ENCODE measurements around the gene ATP9A.

GRCh38 chr20:51790256-51790655 is 22.1 kb upstream of the ATP9A start:
- TF ChIP-seq ATF2 (tag by site-specific recombination; IDR thresholded peaks at IDR 0.05; ENCODE audit: low read depth) = peak; percentile 61
- TF ChIP-seq HIC1 (tag by site-specific recombination; IDR thresholded peaks at IDR 0.05) = no peak
- no peak for TF ChIP-seq ZBTB44 (tag by site-specific recombination; IDR thresholded peaks at IDR 0.05)
- TF ChIP-seq ZFP69B (tag by site-specific recombination; IDR thresholded peaks at IDR 0.05) = no peak
- no peak for TF ChIP-seq ZBTB11 (tag by site-specific recombination; conservative IDR thresholded peaks at IDR 0.05; ENCODE audit: low read depth)
- no peak for TF ChIP-seq ZNF747 (tag by site-specific recombination; IDR thresholded peaks at IDR 0.05)
- no peak for TF ChIP-seq CTCF (tag by site-specific recombination; IDR thresholded peaks at IDR 0.05)
- TF ChIP-seq ZNF280D (tag by site-specific recombination; IDR thresholded peaks at IDR 0.05) = no peak
- no peak for TF ChIP-seq ZNF140 (tag by site-specific recombination; IDR thresholded peaks at IDR 0.05)
- TF ChIP-seq PATZ1 (tag by site-specific recombination; IDR thresholded peaks at IDR 0.05) = no peak
- TF ChIP-seq ZEB2 (tag by site-specific recombination; IDR thresholded peaks at IDR 0.05) = no peak
- TF ChIP-seq ZNF777 (tag by site-specific recombination; IDR thresholded peaks at IDR 0.05; ENCODE audit: borderline replicate concordance) = no peak

Data from HEK293 (cell line).